ENCODE results near the gene NHSL2. TPM values are rescaled to one million over a fixed set of nuclear protein-coding genes. Genes with fewer than 3 reads are reported as not detected.

The NHSL2 gene
- total RNA-seq, 2 experiments from 2014 or later: 0.58 to 0.88 TPM

GRCh38 chrX:71911731-71912050, 1.0 kb downstream of the NHSL2 start:
- POLR2A ChIA-PET: no interaction called here
- DNase-seq: no peak
- Mint-ChIP-seq H3K36me3 (ENCODE audit: low read depth) (no peaks in the 10 kb centered on the region), H3K4me3 (peak overlapping the region; percentile 27), H3K27me3 (peaks cover 41% of the 10 kb centered on the region), H3K4me1 (ENCODE audit: low read depth) (no peaks in the 10 kb centered on the region), H3K9me3 (no peaks in the 10 kb centered on the region), H3K27ac (no peak overlapping the region)
- intact Hi-C loops (cut with micrococcal nuclease): no loop called here
- ATAC-seq: no peak
- TF ChIP-seq, protein P1, sequence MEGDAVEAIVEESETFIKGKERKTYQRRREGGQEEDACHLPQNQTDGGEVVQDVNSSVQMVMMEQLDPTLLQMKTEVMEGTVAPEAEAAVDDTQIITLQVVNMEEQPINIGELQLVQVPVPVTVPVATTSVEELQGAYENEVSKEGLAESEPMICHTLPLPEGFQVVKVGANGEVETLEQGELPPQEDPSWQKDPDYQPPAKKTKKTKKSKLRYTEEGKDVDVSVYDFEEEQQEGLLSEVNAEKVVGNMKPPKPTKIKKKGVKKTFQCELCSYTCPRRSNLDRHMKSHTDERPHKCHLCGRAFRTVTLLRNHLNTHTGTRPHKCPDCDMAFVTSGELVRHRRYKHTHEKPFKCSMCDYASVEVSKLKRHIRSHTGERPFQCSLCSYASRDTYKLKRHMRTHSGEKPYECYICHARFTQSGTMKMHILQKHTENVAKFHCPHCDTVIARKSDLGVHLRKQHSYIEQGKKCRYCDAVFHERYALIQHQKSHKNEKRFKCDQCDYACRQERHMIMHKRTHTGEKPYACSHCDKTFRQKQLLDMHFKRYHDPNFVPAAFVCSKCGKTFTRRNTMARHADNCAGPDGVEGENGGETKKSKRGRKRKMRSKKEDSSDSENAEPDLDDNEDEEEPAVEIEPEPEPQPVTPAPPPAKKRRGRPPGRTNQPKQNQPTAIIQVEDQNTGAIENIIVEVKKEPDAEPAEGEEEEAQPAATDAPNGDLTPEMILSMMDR (IDR thresholded peaks at IDR 0.05): no peak
- CTCF ChIA-PET: interaction anchor here (1.1 to 1.2 kb wide), 3 partner anchors 9 to 241 kb away, joined by 3 to 4 read pairs (median 4); no protein-coding TSS in a partner anchor

- ChIA-PET POLR2A (no interaction called here), CTCF (interaction anchor here (1.1 kb wide), 1 partner anchor 241 kb away, joined by 4 read pairs; no protein-coding TSS in a partner anchor)
- Mint-ChIP-seq H3K36me3 (ENCODE audit: low read depth) (no peaks in the 10 kb centered on the region), H3K27ac (no peak overlapping the region), H3K27me3 (peaks cover 39% of the 10 kb centered on the region), H3K9me3 (no peaks in the 10 kb centered on the region), H3K4me3 (no peak overlapping the region), H3K4me1 (ENCODE audit: low read depth) (no peaks in the 10 kb centered on the region)
- intact Hi-C loops (cut with micrococcal nuclease): no loop called here
- TF ChIP-seq, protein P1 (IDR thresholded peaks at IDR 0.05): no peak
- DNase-seq (no peak), ATAC-seq (no peak)
These were observed 1.5 kb downstream of the NHSL2 start for GRCh38 chrX:71912156-71912555.

DNA sequence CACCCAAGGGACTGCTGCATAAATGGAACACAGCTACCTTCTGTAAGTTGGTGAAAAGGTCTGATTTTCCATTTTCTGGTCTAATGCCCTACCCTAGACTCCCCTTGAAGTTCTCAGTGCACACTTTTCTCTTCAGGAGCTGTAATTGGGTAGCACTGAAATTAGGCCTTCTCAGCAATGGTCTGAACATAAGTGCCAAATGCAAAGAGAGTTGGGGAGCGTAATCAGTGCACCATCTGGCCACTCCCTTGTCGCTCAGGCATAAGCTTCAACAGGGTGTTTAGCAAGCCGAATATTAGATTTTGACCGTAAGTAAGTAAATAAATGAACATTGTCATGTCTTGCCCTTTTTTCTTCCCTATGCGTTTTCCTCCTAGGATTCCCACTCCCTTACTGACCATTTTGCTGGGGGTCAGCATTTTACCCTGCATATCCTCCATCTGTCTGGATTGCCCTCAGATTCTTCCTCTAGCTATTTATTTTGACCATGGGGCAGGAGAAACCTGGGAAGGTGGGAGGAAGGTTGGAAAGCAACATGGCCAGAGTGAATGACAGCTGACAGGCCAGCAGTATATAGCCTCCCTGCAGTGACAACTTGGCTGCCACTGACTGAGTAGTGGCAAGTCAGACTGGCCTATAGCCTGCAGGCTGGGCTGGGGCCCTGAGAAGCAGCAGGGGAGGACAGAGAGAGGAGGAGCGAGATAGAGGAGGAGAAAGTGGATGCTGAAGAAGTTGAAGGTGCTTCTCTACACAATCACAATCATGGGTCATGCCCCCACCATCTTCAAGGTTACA, 2.7 kb downstream of the NHSL2 start:
- intact Hi-C loops (cut with micrococcal nuclease): no loop called here
- Mint-ChIP-seq H3K27ac (no peak overlapping the region), H3K4me1 (ENCODE audit: low read depth) (no peaks in the 10 kb centered on the region), H3K36me3 (ENCODE audit: low read depth) (no peaks in the 10 kb centered on the region), H3K4me3 (no peak overlapping the region), H3K9me3 (no peaks in the 10 kb centered on the region), H3K27me3 (peaks cover 37% of the 10 kb centered on the region)
- POLR2A ChIA-PET: no interaction called here
- ATAC-seq (no peak), DNase-seq (no peak)
- TF ChIP-seq, protein P1 (IDR thresholded peaks at IDR 0.05): no peak
- CTCF ChIA-PET: no interaction called here

- no peaks in the 10 kb centered on the region for H3K36me3 Mint-ChIP-seq (ENCODE audit: low read depth)
- ATAC-seq: no peak
- H3K9me3 Mint-ChIP-seq: no peaks in the 10 kb centered on the region
- no peaks in the 10 kb centered on the region for H3K4me1 Mint-ChIP-seq (ENCODE audit: low read depth)
- ChIA-PET CTCF (no interaction called here), POLR2A (no interaction called here)
- H3K4me3 Mint-ChIP-seq: no peak overlapping the region
- TF ChIP-seq, protein P1 (IDR thresholded peaks at IDR 0.05): no peak
- no peak overlapping the region for H3K27ac Mint-ChIP-seq
- no peak for DNase-seq
- H3K27me3 Mint-ChIP-seq: peaks cover 18% of the 10 kb centered on the region
- intact Hi-C loops (cut with micrococcal nuclease): no loop called here
These were observed 7.1 kb downstream of the NHSL2 start for GRCh38 chrX:71917621-71918343.

GRCh38 chrX:71919431-71919830, 8.8 kb downstream of the NHSL2 start:
- ChIA-PET POLR2A (no interaction called here), CTCF (no interaction called here)
- no peak overlapping the region for H3K27ac Mint-ChIP-seq

More at GRCh38 chrX:71919431-71919830, 8.8 kb downstream of the NHSL2 start:
- TF ChIP-seq, protein P1 (IDR thresholded peaks at IDR 0.05): no peak
- Mint-ChIP-seq H3K4me3 (no peak overlapping the region), H3K27me3 (peaks cover 10% of the 10 kb centered on the region), H3K4me1 (ENCODE audit: low read depth) (no peaks in the 10 kb centered on the region), H3K36me3 (ENCODE audit: low read depth) (no peaks in the 10 kb centered on the region), H3K9me3 (no peaks in the 10 kb centered on the region)
- intact Hi-C loops (cut with micrococcal nuclease): no loop called here
- ATAC-seq: no peak
- DNase-seq: no peak
